GM13977 (cell line): Measurements from ENCODE around the gene HS2ST1.
A peak's percentile ranks its signal among the peaks of the same experiment; 100 is the strongest.

Source experiments
- DNase-seq: peaks from one replicate; pipeline ENCODE4 v3.0.0; 2012; ENCODE audit warnings: low spot score
- in situ Hi-C: fragments of 300-500 bp; cut with MboI; formaldehyde crosslinking; loops from one replicate; pipeline ENCODE4 v1.12.0; 2022; ENCODE audit warnings: low sequenced_read_pairs, low pct_unique_long_range_greater_than_20kb, mixed read lengths, inconsistent platforms; ENCODE audit not compliant: unreplicated experiment
- TF ChIP-seq, protein P1 (sequence below): IDR thresholded peaks from 2 replicates; pipeline ENCODE4 v1.5.1; 2012; ENCODE audit warnings: mild to moderate bottlenecking, control low read depth; ENCODE audit not compliant: insufficient read depth; ENCODE audit errors: extremely low read depth, missing control alignments

HS2ST1 gene

DNA sequence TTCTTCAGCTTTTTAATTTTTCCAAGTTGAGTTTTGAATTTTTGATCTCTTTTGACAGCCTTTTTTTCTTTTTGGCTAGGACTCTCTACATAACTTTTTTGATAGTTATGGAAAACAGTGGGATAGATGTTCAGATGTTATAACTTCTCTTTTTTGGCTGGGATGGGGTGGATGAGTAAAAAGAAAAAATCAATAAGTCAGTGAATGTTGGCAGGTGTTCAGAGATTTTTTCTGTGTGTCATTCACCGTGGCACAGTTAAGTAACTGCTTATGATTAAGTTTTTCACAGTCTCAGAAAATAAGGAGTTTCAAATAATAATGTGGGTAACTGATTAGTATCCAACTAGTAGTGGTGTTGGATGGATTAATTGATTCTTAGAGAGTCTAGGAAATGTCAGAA lies 24.0 kb downstream of the HS2ST1 start:
- in situ Hi-C loops: no loop called here
- no peak for DNase-seq
- TF ChIP-seq, protein P1, sequence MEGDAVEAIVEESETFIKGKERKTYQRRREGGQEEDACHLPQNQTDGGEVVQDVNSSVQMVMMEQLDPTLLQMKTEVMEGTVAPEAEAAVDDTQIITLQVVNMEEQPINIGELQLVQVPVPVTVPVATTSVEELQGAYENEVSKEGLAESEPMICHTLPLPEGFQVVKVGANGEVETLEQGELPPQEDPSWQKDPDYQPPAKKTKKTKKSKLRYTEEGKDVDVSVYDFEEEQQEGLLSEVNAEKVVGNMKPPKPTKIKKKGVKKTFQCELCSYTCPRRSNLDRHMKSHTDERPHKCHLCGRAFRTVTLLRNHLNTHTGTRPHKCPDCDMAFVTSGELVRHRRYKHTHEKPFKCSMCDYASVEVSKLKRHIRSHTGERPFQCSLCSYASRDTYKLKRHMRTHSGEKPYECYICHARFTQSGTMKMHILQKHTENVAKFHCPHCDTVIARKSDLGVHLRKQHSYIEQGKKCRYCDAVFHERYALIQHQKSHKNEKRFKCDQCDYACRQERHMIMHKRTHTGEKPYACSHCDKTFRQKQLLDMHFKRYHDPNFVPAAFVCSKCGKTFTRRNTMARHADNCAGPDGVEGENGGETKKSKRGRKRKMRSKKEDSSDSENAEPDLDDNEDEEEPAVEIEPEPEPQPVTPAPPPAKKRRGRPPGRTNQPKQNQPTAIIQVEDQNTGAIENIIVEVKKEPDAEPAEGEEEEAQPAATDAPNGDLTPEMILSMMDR: no peak

DNA sequence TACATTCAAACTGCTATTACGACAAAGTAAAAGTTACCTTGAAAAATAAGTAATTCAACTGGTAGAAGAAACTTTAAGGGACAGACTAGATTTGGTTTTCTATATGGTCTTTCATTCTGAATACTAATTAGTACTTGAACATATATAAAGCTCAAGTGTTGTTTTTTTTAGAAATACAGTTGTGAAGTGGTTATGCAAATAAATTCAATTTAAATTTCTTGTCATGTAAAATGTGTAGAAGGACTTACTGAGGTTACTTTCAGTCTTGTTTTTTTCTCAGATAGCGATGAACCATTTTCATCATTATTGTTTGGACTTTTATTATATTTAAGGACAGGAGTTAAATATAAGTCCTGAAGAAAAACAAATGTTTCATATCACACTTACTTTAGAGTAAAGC lies 24.4 kb downstream of the HS2ST1 start:
- peak; percentile 14 for DNase-seq
- in situ Hi-C loops: no loop called here
- TF ChIP-seq, protein P1: no peak

DNA sequence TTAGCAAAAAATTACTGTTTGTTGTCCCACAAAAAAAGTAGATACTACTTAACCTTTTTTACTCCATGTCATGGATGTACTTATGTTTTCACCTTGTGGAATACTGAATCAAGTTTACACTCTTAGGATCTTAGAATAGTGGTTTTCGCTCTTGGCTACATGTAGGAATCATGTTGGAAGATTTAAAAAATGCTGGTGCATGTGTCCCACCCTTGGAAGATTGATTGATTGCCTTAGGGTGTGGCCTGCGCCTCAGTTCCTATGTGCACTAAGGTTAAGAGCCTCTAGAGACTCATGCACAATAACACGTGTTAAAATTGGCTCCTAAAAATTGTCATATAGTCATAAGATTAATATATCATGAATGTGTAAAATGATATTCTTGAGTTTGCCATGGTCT lies 25.0 kb downstream of the HS2ST1 start:
- DNase-seq: no peak
- TF ChIP-seq, protein P1: no peak
- in situ Hi-C loops: no loop called here

DNA sequence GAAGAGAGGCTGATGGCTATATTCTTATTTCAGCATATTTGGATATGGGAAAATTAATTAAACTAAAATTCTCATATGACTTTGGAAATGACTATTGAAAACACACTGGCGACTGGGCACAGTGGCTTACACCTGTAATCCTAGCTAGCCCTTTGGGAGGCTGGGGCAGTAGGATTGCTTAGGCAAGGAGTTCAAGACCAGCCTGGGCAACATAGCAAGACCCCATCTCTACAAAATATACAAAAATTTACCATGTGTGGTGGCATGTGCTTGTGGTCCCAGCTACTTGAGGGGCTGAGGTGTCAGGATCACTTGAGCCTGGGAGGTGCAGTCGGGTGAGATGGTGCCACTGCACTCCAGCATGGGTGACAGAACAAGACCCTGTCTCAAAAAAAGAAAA lies 26.2 kb downstream of the HS2ST1 start:
- no peak for DNase-seq
- TF ChIP-seq, protein P1: no peak
- in situ Hi-C loops: no loop called here

DNA sequence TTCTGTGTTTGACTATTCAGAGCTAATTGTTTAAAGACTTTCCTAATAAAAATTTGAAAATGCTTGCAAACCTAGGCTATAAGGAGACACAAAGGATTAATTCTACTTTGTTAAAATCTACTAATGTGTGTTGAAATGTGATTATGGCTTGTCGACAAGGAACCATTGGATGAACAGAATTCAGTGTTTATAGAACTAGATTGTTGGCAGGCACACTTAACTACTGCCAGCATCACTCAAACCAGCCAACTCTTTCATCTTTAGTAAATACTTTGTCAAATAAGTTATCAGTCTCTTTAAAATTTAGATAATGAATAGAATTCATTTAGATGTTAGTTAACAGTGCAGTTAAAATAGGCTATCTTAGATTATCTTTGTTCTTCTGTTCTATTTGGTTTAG lies 27.6 kb downstream of the HS2ST1 start:
- in situ Hi-C loops: no loop called here
- no peak for DNase-seq
- TF ChIP-seq, protein P1: no peak

DNA sequence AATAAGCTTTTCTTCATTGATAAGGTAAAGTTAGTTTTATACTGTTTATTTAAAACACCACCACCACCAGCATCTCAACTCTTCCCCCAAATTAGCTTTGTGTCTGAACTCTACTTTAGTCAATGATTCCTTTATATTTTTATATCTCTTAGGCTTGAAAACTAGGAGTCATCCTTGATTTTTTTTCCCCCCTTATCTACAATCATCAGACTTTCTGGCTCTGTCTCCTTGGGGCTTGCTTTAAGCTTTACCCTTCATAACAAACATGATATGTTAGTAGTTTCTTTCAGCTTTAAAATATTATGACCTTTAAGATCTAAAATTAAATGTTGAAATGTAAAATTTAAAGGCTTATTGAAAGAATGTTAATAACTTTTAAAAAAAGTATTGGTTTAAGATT lies 28.3 kb downstream of the HS2ST1 start:
- TF ChIP-seq, protein P1: no peak
- in situ Hi-C loops: no loop called here
- DNase-seq: no peak

DNA sequence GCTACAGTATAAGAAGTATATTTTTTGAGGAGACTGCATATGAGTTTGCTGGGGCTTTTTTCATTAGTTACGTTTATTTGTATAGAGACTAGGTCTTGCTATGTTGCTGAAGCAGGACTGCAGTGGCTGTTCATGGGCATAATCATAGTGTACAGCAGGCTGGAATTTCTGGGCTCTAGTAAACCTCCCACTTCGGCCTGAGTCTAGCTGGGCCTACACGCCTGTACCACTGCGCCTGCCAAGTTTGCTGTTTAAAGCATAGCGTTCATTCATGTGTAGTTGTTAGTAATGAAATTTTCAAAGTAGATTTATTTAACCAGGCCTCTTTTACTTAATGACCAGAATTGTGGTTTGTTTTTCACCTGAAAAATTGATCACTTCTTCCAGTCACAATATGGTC lies 33.8 kb downstream of the HS2ST1 start:
- in situ Hi-C loops: no loop called here
- TF ChIP-seq, protein P1: no peak
- no peak for DNase-seq
